Cardiac fibroblast (primary cell): ENCODE measurements around the gene MICAL3.

Source experiments
- DNase-seq, 2 donors: peaks; one replicate each; pipeline versions ENCODE4 v3.0.0 to v3.0.0-alpha.2; 2010; ENCODE audit warnings: low read depth in 2 of 2
- H3K4me3 ChIP-seq, 2 donors: replicated peaks in 1 of 2; 1 replicate in 1 of 2; 2 replicates in 1 of 2; pipeline ENCODE4 v1.5.1; 2011; ENCODE audit warnings: low read depth in 2 of 2, low read length in 2 of 2, mild to moderate bottlenecking in 2 of 2, moderate library complexity in 1 of 2
- TF ChIP-seq, protein P1 (sequence below): IDR thresholded peaks from one replicate; pipeline ENCODE4 v1.5.1; 2011; ENCODE audit warnings: low read depth, mild to moderate bottlenecking, low read length, inconsistent platforms

The MICAL3 gene

DNA sequence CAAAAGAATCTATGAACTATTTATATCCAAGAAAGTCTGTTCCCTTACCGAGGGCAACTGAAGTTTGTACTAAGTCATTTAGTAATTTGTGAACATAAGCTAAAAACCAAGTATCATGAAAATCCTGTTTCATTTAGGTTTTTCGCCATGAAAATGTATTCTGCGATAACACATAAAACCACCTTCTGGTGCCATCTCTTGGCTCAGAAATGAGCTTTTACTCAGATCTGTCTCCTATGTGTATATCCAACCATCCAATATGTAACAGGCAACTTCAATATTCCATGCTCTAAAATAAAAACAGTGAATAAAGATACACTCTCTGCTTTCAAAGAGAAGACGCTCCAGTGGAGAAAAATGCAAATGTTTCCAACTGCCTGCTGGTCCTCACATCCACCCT is 132.0 kb downstream of the MICAL3 start:
- no peak for DNase-seq
- H3K4me3 ChIP-seq = no peak overlapping the region
- TF ChIP-seq, protein P1, sequence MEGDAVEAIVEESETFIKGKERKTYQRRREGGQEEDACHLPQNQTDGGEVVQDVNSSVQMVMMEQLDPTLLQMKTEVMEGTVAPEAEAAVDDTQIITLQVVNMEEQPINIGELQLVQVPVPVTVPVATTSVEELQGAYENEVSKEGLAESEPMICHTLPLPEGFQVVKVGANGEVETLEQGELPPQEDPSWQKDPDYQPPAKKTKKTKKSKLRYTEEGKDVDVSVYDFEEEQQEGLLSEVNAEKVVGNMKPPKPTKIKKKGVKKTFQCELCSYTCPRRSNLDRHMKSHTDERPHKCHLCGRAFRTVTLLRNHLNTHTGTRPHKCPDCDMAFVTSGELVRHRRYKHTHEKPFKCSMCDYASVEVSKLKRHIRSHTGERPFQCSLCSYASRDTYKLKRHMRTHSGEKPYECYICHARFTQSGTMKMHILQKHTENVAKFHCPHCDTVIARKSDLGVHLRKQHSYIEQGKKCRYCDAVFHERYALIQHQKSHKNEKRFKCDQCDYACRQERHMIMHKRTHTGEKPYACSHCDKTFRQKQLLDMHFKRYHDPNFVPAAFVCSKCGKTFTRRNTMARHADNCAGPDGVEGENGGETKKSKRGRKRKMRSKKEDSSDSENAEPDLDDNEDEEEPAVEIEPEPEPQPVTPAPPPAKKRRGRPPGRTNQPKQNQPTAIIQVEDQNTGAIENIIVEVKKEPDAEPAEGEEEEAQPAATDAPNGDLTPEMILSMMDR = no peak

GRCh38 chr22:17891481-17892167 is 132.7 kb downstream of the MICAL3 start:
- H3K4me3 ChIP-seq = no peak overlapping the region
- no peak for DNase-seq
- TF ChIP-seq, protein P1 = peak; percentile 47

- no peak for DNase-seq
- no peak overlapping the region for H3K4me3 ChIP-seq
- TF ChIP-seq, protein P1 = no peak
These were observed 133.5 kb downstream of the MICAL3 start for GRCh38 chr22:17890892-17891291.

DNA sequence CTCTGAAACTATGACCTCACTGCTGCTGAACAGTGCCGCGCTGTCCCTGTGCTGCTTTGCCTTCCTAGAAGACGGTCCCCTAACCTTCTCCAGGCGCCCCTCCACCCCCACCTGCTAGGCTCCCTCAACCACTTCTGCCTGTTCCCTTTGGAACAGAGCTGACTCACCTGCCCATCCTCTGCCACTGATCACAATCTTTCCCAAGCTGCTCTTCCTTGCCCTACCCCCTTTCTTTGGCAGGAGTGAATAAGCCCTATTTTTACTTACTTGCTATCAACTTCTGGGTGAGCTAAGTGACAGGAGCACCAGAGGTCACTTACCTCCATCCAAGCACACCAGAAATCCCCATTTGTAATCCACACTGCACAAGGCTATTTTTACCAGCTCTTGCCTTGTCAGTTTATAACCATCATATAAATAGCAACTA is 134.1 kb downstream of the MICAL3 start:
- DNase-seq = no peak
- TF ChIP-seq, protein P1 = no peak

DNA sequence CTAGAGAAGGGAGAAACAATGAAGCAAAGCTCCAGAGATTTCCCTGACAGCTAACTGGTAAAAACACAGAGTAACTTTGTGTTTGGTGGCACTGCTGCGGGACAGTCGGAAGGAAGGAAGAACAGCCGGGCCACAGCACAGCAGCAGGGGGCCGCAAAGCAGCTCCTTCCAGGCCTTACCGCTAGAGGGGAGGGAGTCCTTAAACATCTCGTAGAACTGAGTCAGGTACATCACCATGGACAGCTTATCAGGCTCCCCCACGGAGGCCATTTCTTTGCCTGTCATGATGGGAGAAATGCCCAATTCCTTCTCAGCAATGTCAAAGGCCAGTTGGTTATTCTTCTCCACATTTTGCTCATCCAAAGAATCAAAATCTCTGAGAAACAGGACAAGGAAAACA is 135.5 kb downstream of the MICAL3 start:
- no peak overlapping the region for H3K4me3 ChIP-seq
- TF ChIP-seq, protein P1 = no peak
- peak; percentile 15 to 48 for DNase-seq

More for the DNA sequence above, 134.1 kb downstream of the MICAL3 start:
- H3K4me3 ChIP-seq = no peak overlapping the region

DNA sequence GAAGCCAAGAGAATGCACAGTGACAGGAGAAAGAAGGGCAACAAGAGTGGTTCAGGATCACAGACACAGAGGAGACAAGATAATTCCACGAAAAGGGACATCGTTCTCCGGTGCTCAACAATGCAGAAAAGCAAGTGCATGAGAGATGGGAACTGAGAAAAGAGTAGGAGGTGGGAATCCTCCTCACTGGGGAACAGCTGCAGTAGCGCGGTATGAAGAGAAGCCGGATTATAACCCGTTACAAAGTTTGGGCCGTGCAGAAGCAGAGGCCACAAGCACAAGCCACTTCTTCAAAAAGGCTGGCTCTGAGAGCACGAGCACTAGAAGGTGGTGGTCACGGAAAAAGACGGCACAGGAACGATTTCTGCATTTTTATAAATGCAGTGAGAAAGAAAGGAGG is 135.9 kb downstream of the MICAL3 start:
- TF ChIP-seq, protein P1 = no peak

GRCh38 chr22:17884893-17885292 is 139.5 kb downstream of the MICAL3 start:
- TF ChIP-seq, protein P1 = no peak
- no peak for DNase-seq

More for the DNA sequence above, 135.9 kb downstream of the MICAL3 start:
- no peak overlapping the region for H3K4me3 ChIP-seq
- DNase-seq = no peak

More at GRCh38 chr22:17884893-17885292, 139.5 kb downstream of the MICAL3 start:
- no peak overlapping the region for H3K4me3 ChIP-seq
